Esophagus muscularis mucosa (tissue), 4 donors: Measurements from ENCODE around the gene ECEL1. TPM values are rescaled to one million over a fixed set of nuclear protein-coding genes. Genes with fewer than 3 reads are reported as not detected.

Experiments
- DNase-seq: peaks from one replicate; pipeline ENCODE4 v3.0.0-alpha.2; 2017; ENCODE audit errors: extremely low spot score
- H3K27ac ChIP-seq, 4 donors: fragments of 200-600 bp; sonication (generic); replicated peaks in 1 of 4; 1 replicate in 3 of 4; 2 replicates in 1 of 4; pipeline ENCODE4 v1.5.1; 2016 to 2019; ENCODE audit warnings: mild to moderate bottlenecking in 1 of 4
- H3K27me3 ChIP-seq, 4 donors: fragments of 200-600 bp; sonication (generic); one replicate each; pipeline versions ENCODE4 v1.5.1 to v1.6.0; 2016 to 2019
- H3K36me3 ChIP-seq, 4 donors: fragments of 200-600 bp; sonication (generic); one replicate each; pipeline ENCODE4 v1.5.1; 2016 to 2019
- H3K4me1 ChIP-seq, 4 donors: fragments of 200-600 bp; sonication (generic); one replicate each; pipeline ENCODE4 v1.5.1; 2016 to 2019
- H3K4me3 ChIP-seq, 4 donors: fragments of 200-600 bp; sonication (generic); 1 replicate in 2 of 4; 2 replicates in 2 of 4; pipeline ENCODE4 v1.5.1; 2016 to 2019; ENCODE audit warnings: mild to moderate bottlenecking in 4 of 4, moderate library complexity in 1 of 4
- H3K9me3 ChIP-seq, 4 donors: fragments of 200-600 bp; sonication (generic); 1 replicate in 3 of 4; 2 replicates in 1 of 4; pipeline ENCODE4 v1.5.1; 2016 to 2019
- EP300 ChIP-seq: sonication (generic); formaldehyde crosslinking; IDR thresholded peaks from one replicate; pipeline ENCODE4 v1.6.1; 2017; ENCODE audit warnings: antibody characterized with exemption
- POLR2A ChIP-seq: fragments of 450-650 bp; IDR thresholded peaks from one replicate; pipeline ENCODE4 v1.6.1; 2017; ENCODE audit warnings: antibody characterized with exemption, moderate library complexity, mild to moderate bottlenecking, low read depth
- POLR2AphosphoS5 ChIP-seq, 2 donors: sonication (generic); formaldehyde crosslinking; IDR thresholded peaks; one replicate each; pipeline ENCODE4 v1.6.1; 2017; ENCODE audit warnings: antibody characterized with exemption in 2 of 2
- WGBS: methylation state at CpG from one replicate; pipeline ENCODE4 v1.1.5; 2018; 5-methylcytosine and 5-hydroxymethylcytosine counted together
- intact Hi-C: fragments of 100-400 bp; cut with DNase I; formaldehyde crosslinking; loops from one replicate; pipeline ENCODE4 v1.15.1; 2023
- total RNA-seq, 4 donors: library from RNA; depleted of rRNA; stranded (reverse); fragments of >200 nt; gene quantifications; one replicate each; pipeline versions ENCODE4 v1.1.0 to v1.2.1, GENCODE V29; 2016
- TF ChIP-seq, protein P1 (sequence below), 3 experiments: fragments of 200-600 bp in 2 of 3; fragments of 450-650 bp in 1 of 3; sonication (generic) in 2 of 3; IDR thresholded peaks; one replicate each; pipeline ENCODE4 v1.5.1; 2017 to 2019; ENCODE audit warnings: antibody characterized with exemption in 3 of 3, mild to moderate bottlenecking in 2 of 3, moderate library complexity in 1 of 3

ECEL1 gene
- total RNA-seq, 4 donors from 2014 or later, result 0.66 to 1.6 (median 1.4) TPM; not detected in 1

DNA sequence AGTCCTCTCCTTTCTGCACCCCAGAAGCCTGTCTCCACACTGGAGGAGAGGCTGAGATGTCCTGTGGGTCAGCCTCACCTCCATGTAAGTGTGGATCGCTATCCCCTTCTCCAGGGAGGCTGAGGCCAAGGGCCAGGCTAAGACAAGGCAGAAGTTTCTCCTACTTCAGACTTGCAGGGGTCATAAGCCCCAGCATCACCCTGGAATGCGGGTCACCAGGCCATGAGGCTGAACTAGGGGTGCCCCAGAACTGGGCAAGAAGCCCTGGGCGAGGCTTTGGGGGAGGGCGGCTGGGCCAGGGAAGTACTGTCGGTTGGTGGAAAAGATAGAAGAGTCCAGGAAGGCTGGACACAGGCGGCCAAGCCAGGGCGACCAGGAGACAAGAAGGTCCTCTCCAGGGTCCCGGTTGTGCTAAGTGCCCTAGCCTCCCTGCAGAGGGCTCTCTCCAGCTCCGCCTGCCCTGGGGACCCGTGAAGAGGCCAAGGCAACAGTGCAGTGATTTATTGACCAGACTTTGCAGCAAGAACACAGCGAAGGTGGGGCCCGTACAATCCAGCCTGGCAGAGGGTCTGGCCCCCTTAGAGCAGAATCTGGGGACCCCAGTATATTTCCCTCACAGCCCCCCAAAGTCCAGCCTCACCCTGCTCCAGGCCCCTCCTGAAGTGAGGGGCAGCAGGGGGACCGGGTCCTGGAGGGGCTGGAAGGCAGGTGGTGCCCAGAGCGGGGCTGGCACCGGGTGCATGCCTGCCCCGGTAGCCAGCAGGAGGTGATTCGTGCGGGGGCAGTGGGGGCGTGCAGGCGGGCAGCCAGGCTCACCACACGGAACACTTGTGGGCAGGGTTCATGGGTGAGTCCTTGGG lies 8.1 kb downstream of the ECEL1 start:
- TF ChIP-seq POLR2AphosphoS5 (IDR thresholded peaks at IDR 0.05) (no peak), POLR2A (no peak), EP300 (no peak)
- TF ChIP-seq, protein P1, sequence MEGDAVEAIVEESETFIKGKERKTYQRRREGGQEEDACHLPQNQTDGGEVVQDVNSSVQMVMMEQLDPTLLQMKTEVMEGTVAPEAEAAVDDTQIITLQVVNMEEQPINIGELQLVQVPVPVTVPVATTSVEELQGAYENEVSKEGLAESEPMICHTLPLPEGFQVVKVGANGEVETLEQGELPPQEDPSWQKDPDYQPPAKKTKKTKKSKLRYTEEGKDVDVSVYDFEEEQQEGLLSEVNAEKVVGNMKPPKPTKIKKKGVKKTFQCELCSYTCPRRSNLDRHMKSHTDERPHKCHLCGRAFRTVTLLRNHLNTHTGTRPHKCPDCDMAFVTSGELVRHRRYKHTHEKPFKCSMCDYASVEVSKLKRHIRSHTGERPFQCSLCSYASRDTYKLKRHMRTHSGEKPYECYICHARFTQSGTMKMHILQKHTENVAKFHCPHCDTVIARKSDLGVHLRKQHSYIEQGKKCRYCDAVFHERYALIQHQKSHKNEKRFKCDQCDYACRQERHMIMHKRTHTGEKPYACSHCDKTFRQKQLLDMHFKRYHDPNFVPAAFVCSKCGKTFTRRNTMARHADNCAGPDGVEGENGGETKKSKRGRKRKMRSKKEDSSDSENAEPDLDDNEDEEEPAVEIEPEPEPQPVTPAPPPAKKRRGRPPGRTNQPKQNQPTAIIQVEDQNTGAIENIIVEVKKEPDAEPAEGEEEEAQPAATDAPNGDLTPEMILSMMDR (IDR thresholded peaks at IDR 0.05), result no peak

DNA sequence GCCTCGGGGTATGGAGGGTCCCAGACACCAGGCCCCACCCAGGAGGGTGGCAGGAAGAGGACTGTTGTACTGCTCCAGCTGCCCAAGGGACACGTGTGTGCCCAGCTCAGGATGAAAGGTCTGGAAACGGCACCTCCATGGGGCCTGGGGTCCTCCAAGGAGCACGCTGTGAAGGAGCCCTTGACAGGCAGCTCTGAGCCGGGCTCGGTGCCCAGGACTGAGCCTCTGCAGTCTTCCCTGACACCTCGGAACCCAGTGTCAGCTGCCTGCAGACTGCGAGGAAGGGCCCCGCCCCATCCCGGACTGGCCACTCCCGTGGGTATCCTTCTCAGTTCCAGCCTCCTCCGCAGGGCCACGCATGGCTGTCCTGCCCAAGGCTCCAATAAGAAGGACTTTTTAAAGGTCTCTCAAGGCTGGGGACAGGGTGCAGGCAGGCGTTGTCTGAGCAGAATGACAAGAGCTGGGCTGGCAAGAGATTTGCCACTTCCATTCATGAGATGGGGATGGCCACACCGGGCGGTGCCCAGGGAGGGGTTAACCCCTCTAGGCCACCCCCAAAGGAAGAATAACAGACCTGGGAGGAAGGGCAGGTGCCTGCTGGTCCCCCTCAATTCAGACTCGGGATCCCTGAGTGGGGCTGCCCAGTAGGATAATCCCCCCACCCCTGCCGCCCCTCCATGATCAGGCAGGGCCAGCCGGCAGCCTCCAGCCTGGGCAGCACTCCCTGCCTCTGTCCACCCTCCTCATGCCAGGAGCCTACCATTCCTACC lies 8.9 kb downstream of the ECEL1 start:
- no peaks in the 10 kb centered on the region for H3K9me3 ChIP-seq
- no peaks in the 10 kb centered on the region for H3K4me1 ChIP-seq
- no peak for DNase-seq
- no peak overlapping the region for H3K27ac ChIP-seq
- intact Hi-C loops, result no loop called here
- 74% methylated on average over 11 of the region's 19 CpGs for WGBS
- TF ChIP-seq POLR2AphosphoS5 (IDR thresholded peaks at IDR 0.05), result no peak
- no peak for TF ChIP-seq EP300
- TF ChIP-seq, protein P1 (IDR thresholded peaks at IDR 0.05), result no peak
- TF ChIP-seq POLR2A, result no peak
- H3K27me3 ChIP-seq, result peaks cover 0 to 62% (median 6%) of the 10 kb centered on the region in 4 donors
- no peak overlapping the region for H3K4me3 ChIP-seq
- no peaks in the 10 kb centered on the region for H3K36me3 ChIP-seq

More for the DNA sequence above, 8.1 kb downstream of the ECEL1 start:
- Histone ChIP-seq H3K4me3 (no peak overlapping the region), H3K36me3 (no peaks in the 10 kb centered on the region), H3K27ac (no peak overlapping the region), H3K9me3 (no peaks in the 10 kb centered on the region), H3K4me1 (no peaks in the 10 kb centered on the region), H3K27me3 (peaks cover 0 to 62% (median 6%) of the 10 kb centered on the region in 4 donors)
- WGBS, result 81% methylated on average over 11 of the region's 21 CpGs
- intact Hi-C loops, result no loop called here
- no peak for DNase-seq

DNA sequence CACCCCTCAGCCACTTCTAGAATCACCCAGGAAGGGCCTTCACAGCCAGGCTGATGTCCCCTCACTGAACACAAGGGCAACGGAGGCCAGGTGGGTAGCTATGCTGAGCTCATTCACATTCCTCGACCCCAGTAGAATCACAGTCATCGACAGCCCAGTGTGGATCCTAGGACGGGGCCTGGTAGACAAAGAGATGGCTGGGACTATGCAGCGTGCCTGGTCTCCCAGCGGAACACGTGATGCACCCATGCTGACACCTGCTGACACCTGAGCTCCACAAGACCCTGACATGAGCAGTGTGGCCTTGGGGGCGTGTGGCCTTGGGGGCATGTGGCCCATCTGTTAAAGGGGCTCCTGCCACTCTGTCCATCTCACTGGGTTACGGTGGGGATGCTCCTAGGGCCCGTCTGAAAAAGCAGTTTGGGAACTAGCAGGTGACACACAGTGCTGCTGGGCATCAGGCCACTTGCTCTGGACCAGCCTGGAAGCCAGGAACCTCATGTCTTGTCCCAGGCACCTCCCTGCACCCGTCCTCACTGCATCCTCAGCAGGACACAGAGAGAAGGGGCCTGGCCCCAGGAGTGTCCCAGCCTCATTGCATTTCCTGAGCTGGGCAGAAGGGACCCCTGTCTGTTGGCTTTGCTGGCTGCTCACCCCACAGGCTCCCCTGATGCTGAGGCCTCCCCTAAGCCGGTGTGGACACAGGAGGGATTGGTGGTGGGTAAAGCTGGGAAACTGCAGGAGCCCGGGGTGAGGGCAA lies 9.7 kb downstream of the ECEL1 start:
- H3K27me3 ChIP-seq, result peaks cover 0 to 62% (median 4%) of the 10 kb centered on the region in 4 donors
- TF ChIP-seq EP300, result no peak
- no peak for TF ChIP-seq POLR2AphosphoS5 (IDR thresholded peaks at IDR 0.05)
- no peak for TF ChIP-seq POLR2A
- TF ChIP-seq, protein P1 (IDR thresholded peaks at IDR 0.05), result no peak
- no peak for DNase-seq
- no peaks in the 10 kb centered on the region for H3K4me1 ChIP-seq
- peaks cover 0 to under 1% (median 0%) of the 10 kb centered on the region in 4 donors for H3K9me3 ChIP-seq
- no peaks in the 10 kb centered on the region for H3K36me3 ChIP-seq
- intact Hi-C loops, result no loop called here
- no peak overlapping the region for H3K4me3 ChIP-seq
- WGBS, result 90% methylated on average over 11 of the region's 13 CpGs
- no peak overlapping the region for H3K27ac ChIP-seq

DNA sequence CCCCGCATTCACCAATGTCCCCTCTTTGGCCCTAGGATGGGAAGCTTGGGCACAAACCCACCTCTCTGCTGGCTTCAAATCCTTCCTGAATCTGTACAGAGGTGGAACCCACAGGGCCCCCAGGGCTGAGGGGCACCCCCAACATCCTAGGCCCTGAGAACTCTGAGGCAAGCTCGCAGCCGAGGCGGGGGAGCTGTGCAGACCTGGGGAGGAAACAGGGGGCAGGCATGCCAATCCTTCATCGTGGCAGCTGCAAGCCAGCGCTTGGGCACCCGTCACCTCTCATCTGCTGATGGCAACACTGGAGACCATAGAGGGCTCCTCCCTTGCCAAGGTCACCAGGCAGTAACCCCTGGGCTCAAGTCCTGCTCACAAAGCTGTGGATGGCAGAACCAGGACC lies 10.8 kb downstream of the ECEL1 start:
- TF ChIP-seq POLR2A (no peak), POLR2AphosphoS5 (IDR thresholded peaks at IDR 0.05) (no peak), EP300 (no peak)
- TF ChIP-seq, protein P1 (IDR thresholded peaks at IDR 0.05), result no peak
- H3K36me3 ChIP-seq, result no peaks in the 10 kb centered on the region
- H3K4me3 ChIP-seq, result no peak overlapping the region
- WGBS, result 96% methylated on average over 7 of the region's 7 CpGs
- intact Hi-C loops, result no loop called here
- DNase-seq, result no peak
- no peaks in the 10 kb centered on the region for H3K4me1 ChIP-seq
- H3K27me3 ChIP-seq, result peaks cover 0 to 58% (median 0%) of the 10 kb centered on the region in 4 donors
- no peak overlapping the region for H3K27ac ChIP-seq
- H3K9me3 ChIP-seq, result peaks cover 0 to 10% (median 8%) of the 10 kb centered on the region in 4 donors
